Thyroid gland (tissue), 4 donors: ENCODE data around the gene FXYD7.

ENCODE experiments used
- CTCF ChIP-seq, 6 experiments: fragments of 200-600 bp in 3 of 6; fragments of 450-650 bp in 3 of 6; sonication (generic) in 3 of 6; IDR thresholded peaks; one replicate each; pipeline ENCODE4 v1.5.1; 2016 to 2019; ENCODE audit warnings: antibody characterized with exemption in 6 of 6, mild to moderate bottlenecking in 2 of 6, inconsistent platforms in 1 of 6, moderate library complexity in 1 of 6
- POLR2A ChIP-seq, 2 donors: fragments of 450-650 bp; IDR thresholded peaks; one replicate each; pipeline ENCODE4 v1.6.1; 2017; ENCODE audit warnings: antibody characterized with exemption in 2 of 2, mild to moderate bottlenecking in 2 of 2, moderate library complexity in 1 of 2

DNA sequence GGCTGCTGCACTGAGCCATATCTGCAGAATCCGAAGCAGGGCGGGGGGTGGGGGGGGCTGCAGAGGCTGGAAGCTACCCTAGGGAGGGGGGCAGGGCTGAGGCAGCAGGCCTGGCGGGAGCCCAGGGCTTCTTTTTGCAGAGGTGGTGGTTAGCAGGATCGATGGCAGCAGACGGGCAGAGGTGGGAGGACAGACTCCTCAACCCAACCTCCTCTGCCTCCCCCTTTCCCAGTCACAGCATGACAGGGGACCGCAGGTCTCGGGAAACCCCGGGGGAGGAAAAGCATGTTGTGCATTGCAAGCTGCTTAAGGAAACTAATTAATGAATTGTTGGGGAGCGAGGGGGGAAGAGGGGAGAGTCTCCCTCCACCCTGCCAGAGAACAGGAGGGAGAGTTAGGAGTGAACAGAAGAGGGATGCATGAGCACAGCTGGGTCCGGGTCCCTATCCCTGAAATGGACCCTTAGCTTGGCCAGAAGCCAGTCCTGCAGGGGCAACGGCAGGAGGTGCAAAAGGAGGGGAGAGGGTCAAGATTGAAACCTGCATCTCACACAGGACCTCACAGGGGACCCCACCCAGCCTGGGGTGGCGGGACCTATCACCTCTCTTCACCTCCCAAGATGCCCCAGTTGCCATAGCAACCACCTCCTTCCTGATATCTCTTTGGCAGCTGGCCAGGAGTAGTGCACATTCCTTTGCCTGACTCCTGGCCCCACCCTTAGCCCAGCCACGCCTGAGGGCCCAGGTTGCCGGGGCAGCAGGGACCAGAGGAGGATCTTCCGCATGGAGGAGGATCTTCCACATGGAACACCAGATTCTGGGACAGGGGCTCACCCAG, 1.8 kb downstream of the FXYD7 start:
- no peak for TF ChIP-seq CTCF (IDR thresholded peaks at IDR 0.05)
- no peak for TF ChIP-seq POLR2A (IDR thresholded peaks at IDR 0.05)
